GM21390 (cell line): Measurements from ENCODE around the gene KANK3.
A peak's percentile ranks its signal among the peaks of the same experiment; 100 is the strongest.

ENCODE experiments used
- ATAC-seq: cut with Tn5 transposase; IDR thresholded peaks from one replicate; pipeline ENCODE4 v1.9.1; 2021; ENCODE audit not compliant: unreplicated experiment

KANK3 gene

DNA sequence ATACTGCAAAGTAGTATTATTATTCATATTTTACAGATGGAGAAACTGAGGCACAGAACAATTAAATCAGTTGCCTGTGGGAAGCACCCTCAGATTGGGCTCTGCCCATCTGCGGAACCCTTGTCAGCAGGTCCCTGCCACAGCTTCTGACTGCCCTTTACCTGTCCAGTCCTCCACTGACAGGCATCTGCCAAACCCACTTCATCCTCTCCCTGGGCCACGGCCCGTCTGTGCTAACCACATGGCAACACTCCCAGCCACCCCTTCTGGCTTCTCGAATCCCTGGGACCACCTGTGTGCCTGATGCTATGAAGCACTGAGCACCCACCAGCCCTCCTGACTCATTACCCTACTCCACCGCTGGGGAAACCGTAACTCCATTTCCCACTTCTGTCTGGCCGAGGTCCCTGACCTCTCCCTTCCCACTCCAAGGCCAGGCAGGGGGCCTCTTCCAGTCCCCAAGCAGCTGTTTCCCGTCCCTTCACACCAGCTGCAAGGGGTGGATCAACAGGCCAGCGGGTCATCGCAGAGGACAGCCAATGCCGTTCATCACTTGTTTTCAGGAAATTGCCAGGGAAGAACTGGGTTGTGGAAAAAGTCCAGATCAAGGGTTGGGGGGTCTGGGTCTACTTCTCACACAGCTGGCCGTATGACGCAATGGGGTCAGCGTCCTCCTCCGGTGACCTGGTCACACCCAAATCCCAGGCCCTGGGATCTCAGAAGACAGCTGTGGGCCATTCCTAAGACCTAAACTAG, 2.5 kb downstream of the KANK3 start:
- no peak for ATAC-seq

- no peak for ATAC-seq
These were observed 4.2 kb downstream of the KANK3 start for GRCh38 chr19:8338835-8339234.

DNA sequence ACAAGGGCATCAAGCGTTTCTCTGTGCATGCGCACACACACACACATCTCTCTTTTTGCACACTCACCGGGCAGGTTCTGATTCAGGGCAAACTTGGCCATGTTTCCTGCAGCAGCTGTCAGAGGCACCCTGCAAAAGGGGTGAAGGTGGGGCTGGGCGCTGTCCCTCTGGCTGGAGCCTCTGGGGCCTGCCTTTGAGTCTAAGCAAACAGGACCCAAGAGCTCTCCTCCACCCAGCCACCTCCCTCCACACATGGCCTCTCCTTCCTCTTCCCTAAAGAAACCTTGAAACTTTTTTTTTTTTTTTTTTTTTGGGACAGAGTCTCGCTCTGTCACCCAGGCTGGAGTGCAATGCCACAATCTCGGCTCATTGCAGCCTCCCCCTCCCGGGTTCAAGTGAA, 5.3 kb downstream of the KANK3 start:
- no peak for ATAC-seq

GRCh38 chr19:8336660-8337059, 6.4 kb downstream of the KANK3 start:
- ATAC-seq = no peak

DNA sequence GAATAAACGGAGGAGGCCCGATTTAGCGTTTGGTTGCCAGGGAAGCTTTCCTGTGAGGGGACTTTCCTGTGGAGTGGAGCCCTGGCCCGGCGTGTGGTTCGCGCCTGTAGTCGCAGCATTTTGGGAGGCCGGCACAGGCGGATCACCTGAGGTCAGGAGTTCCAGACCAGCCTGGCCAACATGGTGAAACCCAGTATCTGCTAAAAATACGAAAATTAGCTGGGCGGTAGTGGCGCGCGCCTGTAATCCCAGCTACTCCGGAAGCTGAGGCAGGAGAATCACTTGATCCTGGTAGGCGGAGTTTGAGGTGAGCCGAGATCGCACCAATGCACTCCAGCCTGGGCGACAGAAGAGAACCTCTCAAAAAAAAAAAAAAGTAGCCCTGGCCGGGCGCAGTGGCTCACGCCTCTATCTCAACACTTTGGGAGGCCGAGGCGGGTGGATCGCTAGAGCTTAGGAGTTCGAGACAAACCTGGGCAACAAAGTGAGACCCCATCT, 6.9 kb downstream of the KANK3 start:
- ATAC-seq = no peak

- no peak for ATAC-seq
These were observed 7.6 kb downstream of the KANK3 start for GRCh38 chr19:8335343-8336071.

- ATAC-seq = no peak
These were observed 8.4 kb downstream of the KANK3 start for GRCh38 chr19:8334458-8335342.

DNA sequence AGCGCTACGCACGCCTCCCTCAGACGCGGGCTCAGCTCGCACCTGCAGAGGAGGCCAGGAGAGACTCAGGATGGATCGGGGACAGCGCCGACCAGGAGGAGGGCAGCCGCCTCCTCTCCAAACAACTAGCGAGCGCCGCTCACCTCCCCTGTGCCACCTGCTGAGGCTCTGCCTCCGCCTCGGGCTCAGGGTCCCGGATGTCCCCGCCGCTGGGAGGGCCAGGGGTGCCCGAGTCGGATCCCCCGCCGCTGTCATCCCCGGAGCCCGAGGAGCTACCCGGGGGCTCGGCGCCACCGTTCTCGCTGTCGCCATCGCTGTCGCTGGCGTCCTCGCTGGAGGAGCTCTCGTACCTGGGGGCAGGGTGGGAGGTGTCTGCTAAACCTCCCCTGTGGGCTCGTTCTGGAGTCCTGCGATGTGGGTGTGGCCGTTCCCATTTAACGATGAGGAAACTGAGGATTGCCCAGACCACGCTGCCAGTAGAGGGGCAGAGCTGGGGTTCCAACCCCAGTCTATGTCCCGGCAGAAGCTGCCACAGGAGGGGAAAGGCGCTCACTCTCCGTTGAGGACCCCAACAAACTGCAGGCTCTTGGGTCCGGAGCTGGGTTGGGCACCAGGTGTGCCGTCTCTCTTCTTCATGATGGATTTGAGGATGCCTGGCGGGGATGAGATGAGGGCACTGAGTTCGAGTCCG, 9.2 kb downstream of the KANK3 start:
- ATAC-seq = no peak

GRCh38 chr19:8332976-8333766, 9.9 kb downstream of the KANK3 start:
- ATAC-seq = no peak

GRCh38 chr19:8331263-8331845, 11.7 kb downstream of the KANK3 start:
- no peak for ATAC-seq

DNA sequence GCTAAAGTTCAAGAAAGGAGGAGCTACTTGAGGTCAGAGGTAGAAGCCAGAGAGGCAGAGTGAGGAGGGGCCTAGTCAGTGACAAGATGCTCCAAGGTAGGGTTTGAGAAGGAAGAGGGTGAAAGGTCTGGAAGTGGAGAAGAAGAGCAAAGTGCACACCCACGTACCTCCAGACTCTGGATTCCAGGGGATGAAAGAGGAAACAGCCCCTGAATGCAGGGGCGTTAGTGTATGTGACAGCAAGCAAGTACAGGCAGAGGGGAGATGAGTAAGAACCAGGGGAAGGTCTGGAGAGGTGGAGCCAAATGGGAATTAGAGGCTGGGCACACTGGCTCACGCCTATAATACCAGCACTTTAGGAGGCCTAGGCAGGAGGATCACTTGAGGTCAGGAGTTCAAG, 13.1 kb downstream of the KANK3 start:
- no peak for ATAC-seq

GRCh38 chr19:8325454-8325853, 17.6 kb downstream of the KANK3 start:
- ATAC-seq = no peak

DNA sequence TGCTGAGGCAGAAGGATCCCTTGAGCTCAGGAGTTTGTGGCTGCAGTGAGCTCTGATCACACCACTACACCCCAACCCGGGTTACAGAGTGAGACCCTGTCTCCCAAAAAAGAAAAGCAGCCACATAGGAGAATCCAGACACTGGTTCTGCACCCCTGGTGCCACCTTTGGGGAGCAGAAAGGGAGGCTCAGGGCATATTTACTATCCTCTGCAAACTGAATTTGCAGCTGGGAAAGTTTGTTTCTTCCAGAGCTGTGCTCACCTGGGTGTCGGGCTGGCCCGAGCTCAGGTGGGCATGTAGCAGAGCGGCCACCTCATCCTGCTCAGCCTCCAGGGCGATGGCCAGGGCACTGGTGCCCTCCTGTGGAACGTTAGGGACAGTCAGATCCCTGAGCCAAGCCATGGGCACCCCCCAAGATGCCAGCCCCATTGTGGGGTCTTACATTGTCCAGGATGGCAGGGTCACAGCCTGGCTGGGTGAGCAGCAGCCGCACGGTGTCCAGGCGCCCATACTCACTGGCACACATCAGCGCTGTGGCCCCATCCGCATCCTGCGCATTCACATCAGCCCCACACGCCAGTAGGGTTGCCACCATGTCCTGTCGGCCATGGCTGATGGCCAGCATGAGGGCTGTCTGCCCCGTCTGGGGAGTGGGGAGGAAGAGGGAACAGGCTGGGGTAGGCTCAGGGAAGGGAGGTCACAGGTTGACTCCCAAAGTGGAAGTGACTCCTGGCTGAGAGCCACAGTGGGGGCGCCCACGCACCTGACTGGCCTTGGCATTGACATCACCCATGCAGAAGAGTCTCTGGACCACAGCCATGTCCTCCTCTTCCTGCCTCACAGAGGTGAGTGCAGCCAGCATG, 18.6 kb downstream of the KANK3 start:
- no peak for ATAC-seq

DNA sequence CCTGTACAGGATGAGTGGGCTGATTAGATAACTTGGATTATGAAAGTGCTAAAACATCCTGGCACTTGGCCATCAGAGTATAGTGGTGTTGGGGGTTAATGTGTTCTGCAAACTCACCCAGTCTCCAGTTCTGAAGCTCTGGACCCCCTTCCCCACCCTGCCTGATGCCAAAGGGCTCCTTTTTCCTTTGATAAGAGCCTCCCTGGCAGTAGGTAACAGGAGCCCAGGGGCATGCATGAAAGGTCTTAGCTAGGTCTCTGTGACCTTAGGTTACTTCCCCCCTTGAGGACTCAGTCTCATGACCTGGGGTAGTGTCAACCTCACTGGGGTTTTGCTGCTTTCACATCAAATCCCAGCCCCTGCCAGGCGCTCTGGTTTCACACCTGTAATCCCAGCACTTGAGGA, 19.3 kb downstream of the KANK3 start:
- ATAC-seq = no peak

DNA sequence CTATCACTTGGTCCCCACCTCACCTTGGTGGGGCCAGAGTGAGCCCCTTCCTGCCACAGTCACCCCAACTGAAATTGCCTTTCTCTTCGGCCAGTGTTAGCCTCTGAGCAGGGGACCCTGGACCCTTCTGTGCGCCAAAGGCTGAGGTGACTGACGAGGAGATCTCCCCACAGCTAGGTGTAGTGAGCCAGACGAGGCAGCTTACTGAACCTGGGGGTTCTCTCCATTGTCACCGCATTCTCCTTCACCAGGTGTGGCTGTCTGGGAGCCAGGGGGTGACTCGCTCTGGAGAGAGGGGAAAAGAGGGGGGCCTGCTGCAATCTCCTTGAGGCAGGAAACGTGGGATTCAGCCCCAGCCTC, 20.4 kb downstream of the KANK3 start:
- no peak for ATAC-seq

DNA sequence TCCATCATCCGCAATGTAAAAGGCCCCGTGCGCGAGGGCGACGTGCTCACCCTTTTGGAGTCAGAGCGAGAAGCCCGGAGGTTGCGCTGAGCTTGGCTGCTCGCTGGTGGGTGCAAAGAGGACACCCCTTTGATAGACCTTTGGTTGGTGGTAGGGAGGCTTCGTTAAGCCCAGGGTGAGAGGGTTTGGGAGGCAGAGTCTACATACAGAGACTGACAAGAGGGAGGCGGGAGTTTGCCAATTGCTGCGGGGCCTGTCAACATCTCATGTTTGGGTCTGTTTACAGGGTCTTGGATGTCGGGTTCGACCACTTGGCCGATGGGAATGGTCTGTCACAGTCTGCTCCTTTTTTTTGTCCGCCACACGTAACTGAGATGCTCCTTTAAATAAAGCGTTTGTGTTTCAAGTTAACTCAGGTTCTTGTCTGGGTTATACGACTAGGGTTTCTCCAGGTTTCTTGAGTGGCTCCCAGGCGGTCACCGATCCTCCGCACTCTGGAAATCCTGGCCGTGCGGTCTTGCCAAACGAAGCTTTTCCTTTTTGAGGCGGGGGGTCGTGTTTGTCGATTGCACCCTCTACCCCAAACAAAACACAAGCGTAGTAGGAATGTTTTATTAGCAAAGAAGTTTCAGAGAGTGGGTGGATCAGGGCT, 20.9 kb downstream of the KANK3 start:
- no peak for ATAC-seq

GRCh38 chr19:8321067-8321985, 21.7 kb downstream of the KANK3 start, which contains the start of the genes NDUFA7 and RPS28:
NDUFA7 (minus strand) TSS chr19:8321375; CDS start chr19:8321358, 17 bp downstream.
RPS28 (plus strand) TSS chr19:8321496; CDS start chr19:8321531, 35 bp downstream.
- peak; percentile 86 for ATAC-seq
